Transverse colon (tissue), 4 donors: Measurements from ENCODE around the gene USP20.

Source experiments
- CTCF ChIP-seq, 5 experiments: fragments of 200-600 bp in 3 of 5; fragments of 450-650 bp in 2 of 5; sonication (generic) in 3 of 5; IDR thresholded peaks; 1 replicate in 2 of 5; 2 replicates in 3 of 5; pipeline ENCODE4 v1.5.1; 2016 to 2017; ENCODE audit warnings: antibody characterized with exemption in 5 of 5, inconsistent platforms in 3 of 5, mild to moderate bottlenecking in 2 of 5, moderate library complexity in 1 of 5
- POLR2AphosphoS5 ChIP-seq, 3 donors: sonication (generic); formaldehyde crosslinking; IDR thresholded peaks; one replicate each; pipeline ENCODE4 v1.6.1; 2016; ENCODE audit warnings: antibody characterized with exemption in 3 of 3

GRCh38 chr9:129879991-129880653 lies 44.9 kb downstream of the USP20 start:
- TF ChIP-seq POLR2AphosphoS5 (IDR thresholded peaks at IDR 0.05) (no peak), CTCF (IDR thresholded peaks at IDR 0.05) (no peak)
